Mesenteric fat pad (tissue), 1 donor: ENCODE data around the gene MRPL32. TPM values are rescaled to one million over a fixed set of nuclear protein-coding genes. Genes with fewer than 3 reads are reported as not detected.

Source experiments
- DNase-seq: peaks from one replicate; pipeline ENCODE4 v3.0.0-alpha.2; 2020; ENCODE audit warnings: low spot score
- total RNA-seq: library from RNA; stranded (reverse); fragmentation: NEBNext Ultra II Directional; extraction: Animal tissue kit (Norgen Biotek cat#: 25700); gene quantifications from one replicate; pipeline ENCODE4 v1.2.1, GENCODE V29; 2021
- donor health status: DM: yes; HTN: yes; CAD: no.

The MRPL32 gene
- total RNA-seq, 1 donor from 2014 or later: 55.1 TPM

DNA sequence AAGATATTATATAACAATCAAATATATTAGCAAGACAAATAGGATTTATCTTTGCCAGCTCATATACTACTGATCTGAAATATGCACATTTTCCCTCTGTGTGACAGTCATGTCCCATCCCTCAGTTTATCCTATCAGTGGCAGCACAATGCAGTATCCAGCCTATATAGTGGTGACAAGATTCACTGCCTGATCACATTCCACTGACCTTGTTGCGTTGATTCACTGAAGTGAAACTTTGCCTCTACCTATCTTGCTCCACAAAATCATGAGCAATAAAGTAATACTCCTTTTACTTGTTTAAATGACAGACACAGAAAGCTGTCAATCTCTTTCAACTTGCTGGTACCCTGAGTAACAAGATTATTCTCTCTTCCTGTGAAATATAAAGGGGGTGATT, 6.5 kb upstream of the MRPL32 start:
- no peak for DNase-seq

DNA sequence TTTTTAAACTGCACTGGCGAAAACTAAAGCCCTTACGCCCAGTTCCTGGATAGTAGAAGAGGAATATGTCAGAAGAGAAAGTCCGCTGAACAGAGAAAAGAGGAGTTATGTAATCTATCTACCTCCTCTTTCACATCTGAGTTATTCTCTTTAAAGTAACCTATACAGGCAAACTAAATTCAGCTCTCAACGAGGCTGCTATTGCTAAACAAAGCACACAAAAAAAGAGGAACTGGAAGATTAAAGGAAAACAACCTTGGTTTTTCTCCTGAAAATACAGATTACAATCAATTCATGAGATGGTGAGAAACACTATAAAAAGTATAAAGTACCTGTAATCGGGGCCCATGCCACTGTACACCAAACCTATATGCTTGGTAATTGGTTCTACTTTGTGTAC, 6.0 kb upstream of the MRPL32 start:
- no peak for DNase-seq

DNA sequence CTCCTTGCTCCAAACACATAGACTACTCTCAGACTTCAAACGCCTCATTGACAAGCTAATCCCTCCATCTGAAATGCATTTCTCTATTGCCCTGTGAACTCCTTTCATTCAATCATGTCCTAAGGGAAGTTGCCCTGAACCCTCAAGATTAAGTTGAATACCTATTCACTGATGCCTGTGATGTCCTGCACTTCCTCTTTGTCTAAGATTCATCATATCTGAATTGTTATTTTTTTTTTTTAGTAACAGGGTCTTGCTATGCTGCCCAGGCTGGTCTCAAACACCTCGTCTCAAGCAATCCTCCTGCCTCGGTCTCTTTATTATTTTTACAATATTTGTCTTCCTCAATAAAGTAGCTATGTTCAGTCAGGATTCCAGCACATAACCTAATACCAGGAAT, 3.4 kb upstream of the MRPL32 start:
- DNase-seq: no peak

- DNase-seq: no peak
Measured at GRCh38 chr7:42929449-42929848, 2.7 kb upstream of the MRPL32 start.

DNA sequence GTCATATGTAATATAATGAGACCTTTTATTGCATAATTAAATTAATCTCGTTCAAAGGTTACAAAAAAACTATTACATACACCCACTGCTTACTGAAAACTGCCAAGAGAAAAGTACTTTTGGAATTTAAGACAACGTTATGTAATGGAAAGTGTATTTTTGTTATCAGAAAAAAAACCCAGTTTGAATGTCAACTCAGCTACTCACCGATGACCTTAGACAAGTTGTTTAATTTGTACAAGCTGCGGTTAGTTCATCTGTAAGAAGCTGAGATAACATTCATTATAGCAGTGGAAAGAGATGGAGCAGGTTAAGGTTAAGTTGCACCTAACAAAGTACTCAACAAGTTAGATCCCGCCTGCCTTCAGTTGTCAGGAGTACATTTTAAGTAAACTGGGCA, 1.3 kb upstream of the MRPL32 start:
- DNase-seq: no peak

- DNase-seq: no peak
Measured at GRCh38 chr7:42931447-42931833, 736 bp upstream of the MRPL32 start.

- no peak for DNase-seq
Measured at GRCh38 chr7:42932811-42933591, 825 bp downstream of the MRPL32 start.

- no peak for DNase-seq
Measured at GRCh38 chr7:42934291-42934690, 2.1 kb downstream of the MRPL32 start.

DNA sequence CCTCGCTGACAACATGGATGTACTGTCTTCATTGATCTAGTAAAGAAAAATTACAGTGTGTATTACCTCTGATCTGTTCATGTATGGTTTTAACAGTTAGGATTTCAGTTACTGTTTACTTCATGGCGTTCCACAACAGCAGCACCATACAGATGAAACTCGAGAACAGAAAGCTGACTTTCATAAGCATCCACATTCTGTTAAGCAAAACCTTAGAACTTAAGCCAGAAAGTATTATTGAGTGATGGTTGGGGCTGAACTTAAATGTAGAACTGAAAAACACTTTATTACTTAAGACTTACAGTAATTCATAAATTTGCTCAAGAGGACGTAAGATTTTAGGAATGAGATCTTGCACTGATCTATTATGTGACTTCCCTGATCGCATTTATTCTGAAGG, 3.7 kb downstream of the MRPL32 start:
- no peak for DNase-seq

DNA sequence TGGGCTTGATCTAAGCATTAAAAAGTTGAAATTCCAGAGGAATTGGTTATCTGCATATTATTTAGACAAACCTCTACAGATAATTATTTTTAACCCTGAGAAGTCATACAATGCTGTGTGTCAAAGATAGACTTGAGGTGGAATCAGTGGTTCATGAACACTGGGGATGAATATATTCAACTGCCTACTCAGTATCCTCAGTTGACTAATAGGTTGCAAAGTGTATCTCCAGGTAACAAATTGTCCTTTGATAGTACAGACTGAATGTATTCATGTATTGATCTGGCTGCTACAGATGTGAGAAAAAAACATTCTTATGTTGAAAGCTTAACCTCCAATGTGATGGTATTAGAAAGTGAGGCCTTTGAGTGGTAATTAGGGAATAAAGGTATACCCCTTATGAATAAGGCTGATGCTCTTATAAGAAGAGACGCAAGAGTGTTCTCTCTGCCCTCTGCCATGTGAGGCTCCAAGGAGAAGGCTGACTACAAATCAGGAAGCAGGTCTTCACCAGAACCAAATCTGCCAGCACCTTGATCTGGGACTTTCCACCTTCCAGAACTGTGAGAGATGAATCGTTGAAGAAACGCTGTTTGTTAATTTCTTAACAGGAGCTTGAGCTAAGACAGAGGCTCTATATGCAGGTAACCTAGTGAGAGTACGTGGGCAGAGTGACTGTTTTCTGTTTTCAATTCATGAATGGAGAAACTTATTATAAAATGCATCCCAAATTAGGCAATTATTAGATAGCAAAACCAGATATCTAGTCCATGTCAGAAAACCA, 7.5 kb downstream of the MRPL32 start:
- DNase-seq: no peak

DNA sequence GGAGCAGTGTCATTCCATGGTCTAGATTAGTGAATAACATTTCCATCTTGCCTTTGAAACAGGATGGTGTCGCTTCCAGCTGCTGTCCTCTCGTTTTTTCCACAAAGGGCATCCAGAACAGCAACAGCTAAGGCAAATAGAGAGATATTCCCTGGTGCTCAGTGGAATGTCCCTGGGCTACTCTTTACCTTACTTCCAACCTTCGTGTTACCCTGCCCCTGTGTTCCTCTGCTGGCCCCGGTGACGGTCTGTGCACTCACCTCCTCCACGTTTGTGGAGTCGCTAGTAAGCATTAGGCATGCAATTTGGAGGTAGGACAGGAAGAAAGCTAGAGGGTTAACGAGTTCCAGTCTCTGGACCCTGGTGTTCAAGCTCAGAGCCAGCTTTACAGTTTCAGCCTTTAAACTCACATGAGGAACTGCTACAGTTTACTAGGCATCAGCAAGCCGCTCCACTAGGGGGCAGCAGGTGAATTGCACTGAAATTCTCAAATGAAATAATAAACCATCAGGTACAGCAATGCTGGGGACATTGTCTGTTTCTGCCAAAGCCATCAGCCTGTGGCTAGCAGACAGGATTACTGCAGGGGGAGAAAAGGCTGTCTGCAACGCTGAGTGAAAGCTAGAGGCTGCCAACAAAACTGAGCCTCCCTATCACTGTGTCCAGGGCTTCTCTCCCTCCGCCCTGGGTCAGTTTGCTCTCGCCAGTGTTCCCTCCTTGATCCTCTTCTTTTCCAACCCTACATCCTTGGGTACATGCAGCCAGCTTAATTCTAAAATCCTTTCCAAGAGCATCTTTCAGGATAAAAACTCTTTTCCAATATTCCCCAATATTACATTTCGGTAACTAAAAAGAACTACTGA, 9.0 kb downstream of the MRPL32 start:
- no peak for DNase-seq

GRCh38 chr7:42945821-42946626, 13.8 kb downstream of the MRPL32 start:
- no peak for DNase-seq

DNA sequence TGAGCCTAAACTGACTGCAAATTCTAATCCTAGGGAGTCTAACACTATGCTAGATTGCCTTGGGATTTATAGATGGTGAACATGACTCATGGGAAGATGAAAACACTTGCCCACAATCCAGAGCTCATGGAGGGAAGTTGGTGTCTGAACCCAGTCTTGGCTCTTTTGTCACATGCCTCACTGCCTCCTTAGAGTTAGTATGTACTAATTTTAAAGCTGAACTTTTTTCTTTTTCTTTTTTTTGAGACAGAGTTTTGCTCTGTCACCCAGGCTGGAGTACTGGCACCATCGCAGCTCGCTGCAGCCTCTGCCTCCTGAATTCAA, 14.4 kb downstream of the MRPL32 start:
- DNase-seq: no peak

DNA sequence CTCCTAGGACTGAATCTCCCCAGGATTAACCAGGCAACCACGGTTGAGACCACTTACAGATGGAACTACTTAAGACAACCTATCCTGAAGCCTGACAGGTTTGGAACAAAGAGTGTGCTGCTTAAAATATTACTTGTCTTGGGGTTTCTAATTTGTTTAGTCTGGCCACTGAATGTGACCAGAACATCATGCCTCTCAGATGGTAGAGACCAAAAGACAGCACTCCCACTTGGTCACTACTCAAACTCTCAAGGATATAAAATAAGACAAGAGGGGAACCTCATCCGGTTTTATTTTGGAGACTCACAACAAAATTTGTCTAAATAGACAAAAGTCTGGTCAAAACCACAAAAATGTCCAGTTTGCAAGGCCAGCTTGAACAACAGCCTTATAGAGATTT, 15.3 kb downstream of the MRPL32 start:
- DNase-seq: no peak

GRCh38 chr7:42950417-42950816, 18.2 kb downstream of the MRPL32 start:
- DNase-seq: no peak

DNA sequence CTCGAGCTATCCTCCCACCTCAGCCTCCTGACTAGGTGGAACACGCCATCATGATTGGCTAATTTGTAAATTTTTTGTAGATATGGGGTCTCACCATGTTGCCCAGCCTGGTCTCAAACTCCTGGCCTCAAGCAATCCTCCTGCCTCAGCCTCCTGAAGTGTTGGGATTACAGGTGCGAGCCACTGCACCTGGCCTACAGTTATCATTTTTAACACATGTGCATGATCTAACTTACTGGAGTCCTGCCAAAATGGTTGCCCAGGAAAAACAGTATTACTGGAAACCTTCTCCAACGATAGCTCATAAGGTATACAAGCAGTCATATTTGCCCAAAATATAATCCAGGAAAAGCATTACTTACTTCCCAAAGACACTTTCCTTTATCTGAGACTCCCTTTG, 20.2 kb downstream of the MRPL32 start:
- no peak for DNase-seq

GRCh38 chr7:42953994-42954393, 21.8 kb downstream of the MRPL32 start:
- no peak for DNase-seq

GRCh38 chr7:42956062-42956461, 23.9 kb downstream of the MRPL32 start:
- DNase-seq: no peak

DNA sequence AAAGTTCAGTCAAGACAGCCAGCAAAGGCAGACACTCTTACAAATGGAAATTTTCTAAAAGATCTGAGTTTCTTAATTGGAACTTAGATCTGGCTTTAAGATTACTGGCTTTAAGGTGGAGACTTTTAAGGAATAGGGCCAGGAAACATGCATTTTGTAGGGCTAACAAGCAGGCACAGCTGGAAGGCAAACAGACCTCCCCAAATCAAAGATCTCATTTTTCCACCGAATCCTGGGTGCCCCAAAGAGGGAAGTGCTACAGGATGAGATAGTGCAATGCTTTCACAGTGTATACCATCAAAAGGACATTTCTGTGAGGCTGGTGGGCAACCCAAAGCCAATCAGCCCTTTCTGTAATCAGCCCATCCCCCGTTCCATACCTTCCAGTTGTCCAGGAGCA, 27.4 kb downstream of the MRPL32 start:
- no peak for DNase-seq

DNA sequence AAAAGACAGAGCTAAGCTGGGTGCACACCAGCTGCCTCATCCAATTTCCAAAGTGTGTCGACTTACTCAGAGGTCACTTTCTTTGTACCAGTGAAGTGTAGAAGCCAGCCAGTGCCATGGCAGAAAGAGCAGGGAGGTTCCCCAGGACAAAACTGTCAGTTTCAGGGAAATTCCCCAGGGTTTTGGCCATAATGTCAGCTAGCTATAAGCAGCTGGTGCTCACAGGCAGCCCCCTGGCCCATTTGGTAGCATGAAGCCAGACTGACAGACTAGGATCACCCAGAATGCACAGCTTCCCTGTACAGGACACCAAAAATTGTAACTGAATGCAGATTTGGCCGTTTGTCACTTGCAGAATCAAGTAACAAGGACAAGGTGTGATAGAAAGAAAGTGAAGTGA, 28.6 kb downstream of the MRPL32 start:
- no peak for DNase-seq

GRCh38 chr7:42961170-42961569, 29.0 kb downstream of the MRPL32 start:
- no peak for DNase-seq
